NCI-H345 treated with DMSO at 0.1 percent for 48 hours (cell line): ENCODE measurements around the gene BPIFA3.

Experiments used
- DNase-seq: peaks from one replicate; lab custom pipeline; 2025; ENCODE audit not compliant: unreplicated experiment; lab: John Stamatoyannopoulos, UW

The BPIFA3 gene

DNA sequence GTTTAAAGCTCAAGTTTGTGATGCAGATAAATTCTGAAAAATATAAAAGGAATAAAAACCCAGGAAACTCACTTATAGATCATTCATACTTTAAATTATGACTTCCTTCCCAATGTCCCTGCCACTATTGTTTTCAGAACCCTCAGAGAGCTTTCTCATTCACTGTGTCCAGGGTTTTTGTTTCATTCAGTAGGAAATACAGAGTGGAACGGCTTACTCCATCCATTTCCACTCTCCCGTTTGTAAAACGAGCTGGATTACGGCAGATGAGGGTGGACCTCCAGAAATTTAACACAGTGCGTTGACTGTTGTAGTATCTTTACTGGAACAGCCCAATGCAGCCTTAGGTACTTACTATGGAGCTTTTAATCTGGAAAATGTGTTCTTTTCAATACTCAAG is 42.2 kb downstream of the BPIFA3 start:
- no peak for DNase-seq

DNA sequence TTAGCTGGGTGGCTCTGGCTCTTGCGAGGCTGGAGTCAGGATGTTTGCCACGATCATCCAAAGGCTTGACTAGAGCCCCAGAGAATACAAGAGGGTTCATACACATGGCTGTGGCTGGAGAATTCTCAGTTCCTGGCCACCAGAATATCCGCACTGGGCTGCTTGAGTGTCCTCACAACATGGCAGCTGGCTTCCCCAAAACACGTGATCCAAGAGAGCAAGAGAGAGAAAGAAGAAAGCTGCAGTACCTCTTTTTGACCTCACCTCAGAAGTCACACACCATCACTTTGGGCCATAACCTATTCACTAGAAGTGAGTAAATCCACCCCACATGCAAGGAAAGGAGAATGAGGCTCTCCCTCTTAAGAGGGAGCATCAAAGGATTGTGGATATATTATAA is 44.3 kb downstream of the BPIFA3 start:
- DNase-seq, result no peak

DNA sequence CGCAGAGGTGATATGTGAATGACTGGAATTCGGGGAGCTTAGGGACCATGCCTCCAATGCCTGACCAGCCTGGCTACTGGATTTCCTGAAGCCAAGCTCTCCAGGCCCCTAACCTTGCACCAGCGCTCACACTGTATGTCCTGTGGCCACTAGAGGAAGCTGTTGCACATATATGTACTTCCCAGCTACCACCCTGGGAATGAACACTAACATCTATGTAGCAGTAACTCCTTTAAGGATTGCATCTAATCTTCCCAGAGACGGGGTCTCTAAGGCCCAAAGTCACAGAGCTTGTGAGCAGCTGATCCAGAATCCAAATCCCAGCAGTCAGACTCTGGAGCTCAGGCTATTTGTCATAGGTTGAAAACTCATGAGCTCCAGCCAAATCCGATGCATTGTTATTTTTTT is 45.5 kb downstream of the BPIFA3 start:
- DNase-seq, result peak; percentile 38

DNA sequence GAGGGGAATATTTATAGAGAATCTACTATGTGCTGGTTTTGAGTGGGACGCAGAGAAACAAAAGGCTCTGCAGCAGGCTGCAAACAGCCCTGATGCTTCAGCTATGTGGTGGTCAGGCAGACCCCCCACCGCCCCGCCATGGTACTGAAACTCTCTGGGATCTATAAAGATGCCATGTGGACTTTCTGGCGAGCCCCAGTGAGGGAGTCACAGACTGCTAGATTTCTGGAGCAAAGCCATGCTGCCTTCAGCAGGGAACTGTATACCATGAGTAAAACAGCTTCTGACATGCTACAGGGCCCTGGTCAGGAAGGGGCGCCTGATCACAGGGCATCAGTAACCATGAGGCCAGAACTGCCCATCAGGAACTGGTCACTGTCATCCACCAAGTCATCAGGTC is 46.6 kb downstream of the BPIFA3 start:
- no peak for DNase-seq

DNA sequence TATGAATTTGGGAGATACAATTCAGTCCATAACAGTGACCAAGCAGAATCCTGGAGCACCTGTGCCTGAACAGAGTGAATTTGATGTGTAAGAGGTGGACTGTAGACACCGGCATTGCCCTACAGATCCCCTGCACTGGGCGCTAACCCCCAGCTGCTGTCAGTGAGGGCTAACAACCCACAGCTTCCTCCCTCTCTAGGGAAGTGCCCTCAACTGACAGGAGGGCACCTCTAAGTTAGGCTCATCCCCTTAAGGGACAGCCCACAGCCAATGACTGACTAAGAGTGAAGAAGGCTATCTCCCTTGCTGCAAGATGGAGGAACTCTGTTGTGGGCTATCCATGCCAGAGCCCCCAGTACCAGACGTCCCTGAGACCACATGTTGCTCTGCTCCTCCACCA is 50.5 kb downstream of the BPIFA3 start:
- DNase-seq, result no peak

DNA sequence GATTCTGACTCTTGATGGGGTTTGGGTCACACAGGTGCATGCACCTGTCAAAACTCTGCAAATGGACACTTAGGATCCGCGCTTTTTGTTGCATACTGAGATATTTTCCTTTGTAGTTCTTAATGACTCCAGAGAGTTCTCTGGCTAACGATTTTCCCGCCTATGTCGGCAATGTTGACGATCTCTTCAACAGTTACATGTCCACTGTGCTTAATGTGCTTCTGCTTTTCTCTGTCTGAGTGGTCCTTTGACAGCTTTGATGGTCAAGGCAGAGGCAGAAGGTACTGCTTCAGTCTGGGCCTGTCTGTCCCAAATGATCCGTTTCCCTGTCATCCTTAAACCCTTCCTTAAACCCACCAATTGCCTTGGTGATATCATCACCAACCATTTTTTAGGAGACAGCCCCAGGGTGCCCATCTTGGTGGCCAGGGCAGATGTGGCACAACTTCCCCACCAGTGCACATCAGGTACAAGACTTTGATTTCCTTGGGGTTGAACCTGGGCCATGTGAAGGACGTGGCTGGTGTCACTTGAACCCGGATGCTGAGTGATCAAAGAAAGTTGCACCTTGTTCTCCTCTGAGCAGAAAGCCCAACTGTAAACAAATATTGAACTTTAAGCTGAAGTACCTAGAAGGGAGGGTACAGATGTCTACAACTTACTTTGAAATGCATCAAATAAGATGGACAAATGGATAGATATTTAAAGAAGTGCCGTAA is 55.2 kb downstream of the BPIFA3 start:
- DNase-seq, result no peak

DNA sequence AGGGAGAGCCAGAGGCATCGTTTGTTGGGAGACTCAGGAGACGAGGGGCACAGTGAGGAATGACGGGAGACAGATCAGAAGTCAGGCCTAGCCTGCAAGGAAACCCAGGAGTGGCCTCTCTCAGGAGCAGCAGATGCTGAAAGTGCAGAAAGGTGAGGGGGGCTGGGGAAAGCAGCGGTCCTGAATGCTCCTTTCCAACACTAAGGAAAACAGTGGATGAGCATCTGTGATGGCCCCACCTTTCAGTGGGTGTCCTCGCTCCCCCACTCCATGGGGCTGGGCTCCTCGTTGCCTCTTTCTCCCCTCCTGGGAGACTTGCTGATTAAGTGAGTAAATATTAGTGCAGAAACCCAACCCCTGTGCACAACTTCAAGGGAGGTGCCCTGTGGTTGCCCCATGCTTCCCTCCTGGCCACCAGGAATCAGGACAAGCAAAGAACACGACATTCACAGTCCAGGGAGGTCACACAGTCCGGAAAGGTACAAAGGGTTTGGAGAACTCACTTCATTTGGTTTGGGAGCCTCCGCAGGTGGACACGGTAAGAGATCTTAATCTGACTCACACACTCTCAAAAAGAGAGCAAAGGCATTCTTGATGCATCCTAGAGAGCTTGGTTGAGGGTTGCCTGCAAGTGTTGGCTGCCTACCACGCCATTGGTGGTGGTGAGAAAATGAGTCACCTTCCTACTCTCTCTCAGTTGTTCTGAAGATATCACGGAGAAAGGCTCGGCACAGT is 56.1 kb downstream of the BPIFA3 start:
- no peak for DNase-seq

DNA sequence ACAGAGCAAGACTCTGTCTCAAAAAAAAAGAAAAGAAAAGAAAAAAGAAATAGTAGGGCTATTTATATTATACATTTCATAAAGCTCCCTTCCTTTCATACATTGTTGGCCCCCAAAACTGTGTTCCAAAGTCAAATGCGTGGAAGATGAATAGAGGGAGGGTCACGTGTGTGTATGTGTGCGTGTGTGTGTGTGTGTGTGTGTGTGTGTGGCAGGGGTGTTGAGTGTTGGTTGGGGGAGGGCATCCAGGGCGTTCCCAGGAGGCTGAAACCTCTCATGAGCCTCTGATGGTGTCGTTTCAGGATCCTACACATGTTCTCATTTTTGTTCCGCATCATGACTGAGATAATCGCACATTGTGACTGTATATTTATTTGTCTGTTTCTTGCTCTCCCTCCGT is 58.1 kb downstream of the BPIFA3 start:
- no peak for DNase-seq

DNA sequence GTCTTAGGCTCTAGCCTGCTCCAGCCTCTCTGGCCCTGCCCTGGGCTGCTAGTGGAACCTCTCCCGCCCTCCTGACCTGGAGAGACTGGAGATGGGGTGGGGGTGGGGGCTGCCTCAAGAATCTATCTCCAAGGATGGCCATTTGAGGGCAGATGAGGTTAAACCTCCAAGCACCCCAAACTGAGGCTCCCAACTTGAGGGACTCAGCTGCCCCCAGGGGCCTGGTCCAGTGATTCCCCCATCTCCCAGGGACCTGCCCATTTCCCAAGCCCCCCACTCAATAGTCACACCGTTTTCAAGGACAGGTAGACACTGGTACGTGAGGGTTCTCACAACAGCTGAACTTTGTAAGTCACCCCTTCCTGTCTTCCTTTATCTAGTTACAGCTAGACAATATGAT is 58.7 kb downstream of the BPIFA3 start:
- no peak for DNase-seq

DNA sequence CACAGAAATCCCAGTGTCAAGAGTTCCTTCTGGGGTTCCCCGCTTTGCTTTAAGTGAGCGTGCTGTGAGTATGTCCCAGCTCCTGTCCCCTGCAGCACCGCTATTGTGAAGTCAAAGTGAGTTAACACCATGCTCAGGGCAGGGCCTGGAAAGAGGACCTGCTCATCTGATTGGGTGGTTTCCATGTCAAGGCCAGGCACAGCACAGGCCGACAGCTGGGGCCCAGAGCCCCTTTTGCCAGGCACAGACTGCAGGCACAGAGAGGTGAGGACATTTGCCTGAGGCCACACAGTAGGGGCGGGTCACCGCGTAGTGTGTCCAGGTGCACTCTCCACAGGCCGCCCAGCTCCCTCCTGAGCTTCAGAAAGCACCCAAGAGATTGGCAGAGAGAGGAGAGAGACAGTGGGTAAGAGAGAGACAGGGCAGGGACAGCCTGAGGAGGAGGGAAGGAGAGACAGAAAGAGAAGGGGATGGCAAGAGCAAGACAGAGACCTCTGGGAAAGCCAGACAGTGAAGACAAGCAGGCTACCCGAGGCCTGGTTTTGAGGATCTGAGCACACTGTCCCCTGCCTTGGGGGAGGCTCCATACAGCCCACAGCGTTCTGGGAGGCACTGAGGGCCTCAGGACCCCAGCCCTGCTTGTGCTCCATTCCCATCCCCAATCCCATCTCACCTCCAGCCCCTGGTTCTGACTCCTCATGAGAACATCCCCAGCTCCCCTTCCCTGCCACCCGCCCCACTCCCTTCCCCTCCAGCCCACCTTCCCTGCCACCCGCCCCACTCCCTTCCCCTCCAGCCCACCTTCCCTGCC is 59.4 kb downstream of the BPIFA3 start:
- no peak for DNase-seq
